ENCODE results near the gene TFF1.
A peak's percentile ranks its signal among the peaks of the same experiment; 100 is the strongest.

Gene TFF1

GRCh38 chr21:42397746-42398394, 31.5 kb upstream of the TFF1 start:
- no peak for DNase-seq

- peak; percentile 5 for DNase-seq
Measured at GRCh38 chr21:42396799-42397745, 30.7 kb upstream of the TFF1 start.

- no peak for DNase-seq
Measured at GRCh38 chr21:42395905-42396651, 29.7 kb upstream of the TFF1 start, which contains the start of gene TMPRSS3. TSS of gene TMPRSS3 (minus strand) at chr21:42396052. CDS start at chr21:42395417, 635 bp downstream.

GRCh38 chr21:42395302-42395701, 29.0 kb upstream of the TFF1 start:
- DNase-seq, result no peak

GRCh38 chr21:42393443-42393950, 27.2 kb upstream of the TFF1 start:
- DNase-seq, result no peak

GRCh38 chr21:42392731-42393442, 26.6 kb upstream of the TFF1 start:
- no peak for DNase-seq

- no peak for DNase-seq
Measured at GRCh38 chr21:42391297-42391696, 25.0 kb upstream of the TFF1 start.

GRCh38 chr21:42390696-42391095, 24.4 kb upstream of the TFF1 start:
- no peak for DNase-seq

GRCh38 chr21:42390193-42390592, 23.9 kb upstream of the TFF1 start:
- no peak for DNase-seq

GRCh38 chr21:42389449-42389835, 23.1 kb upstream of the TFF1 start:
- DNase-seq, result no peak

- DNase-seq, result no peak
Measured at GRCh38 chr21:42388740-42389448, 22.6 kb upstream of the TFF1 start.

GRCh38 chr21:42387843-42388340, 21.6 kb upstream of the TFF1 start:
- DNase-seq, result no peak

GRCh38 chr21:42387164-42387563, 20.8 kb upstream of the TFF1 start:
- no peak for DNase-seq

- no peak for DNase-seq
Measured at GRCh38 chr21:42386034-42386591, 19.8 kb upstream of the TFF1 start.

GRCh38 chr21:42385619-42386018, 19.3 kb upstream of the TFF1 start:
- no peak for DNase-seq

GRCh38 chr21:42384989-42385388, 18.7 kb upstream of the TFF1 start:
- DNase-seq, result no peak

GRCh38 chr21:42384156-42384945, 18.0 kb upstream of the TFF1 start:
- no peak for DNase-seq

- no peak for DNase-seq
Measured at GRCh38 chr21:42383331-42383730, 17.0 kb upstream of the TFF1 start.

- no peak for DNase-seq
Measured at GRCh38 chr21:42382915-42383314, 16.6 kb upstream of the TFF1 start.

- DNase-seq, result peak; percentile 66
Measured at GRCh38 chr21:42381347-42381984, 15.1 kb upstream of the TFF1 start.

Measured in NCI-H1694 treated with DMSO at 0.1 percent for 48 hours (cell line).